Activated gamma-delta T cell (primary cell): ENCODE results near the gene BMP6.
"Not testable (repeated sequence)": the region's sequence is repeated elsewhere in the genome, so short reads cannot be mapped to it uniquely, and the experiment has no call there.

ENCODE experiments used
- DNase-seq: peaks from one replicate; lab custom pipeline; 2025; lab: John Stamatoyannopoulos, UW

BMP6 gene

GRCh38 chr6:7886132-7886531, 160.2 kb downstream of the BMP6 start:
- DNase-seq: no peak

- no peak for DNase-seq
Observed at GRCh38 chr6:7887278-7887991, 161.5 kb downstream of the BMP6 start.

GRCh38 chr6:7888587-7889357, 162.9 kb downstream of the BMP6 start:
- no peak for DNase-seq

GRCh38 chr6:7891078-7891872, 165.4 kb downstream of the BMP6 start:
- DNase-seq: no peak

GRCh38 chr6:7892367-7892766, 166.5 kb downstream of the BMP6 start:
- not testable (repeated sequence) for DNase-seq

GRCh38 chr6:7893342-7893741, 167.4 kb downstream of the BMP6 start:
- DNase-seq: no peak

GRCh38 chr6:7894262-7895124, 168.6 kb downstream of the BMP6 start:
- DNase-seq: no peak

- no peak for DNase-seq
Observed at GRCh38 chr6:7895125-7895423, 169.2 kb downstream of the BMP6 start.

GRCh38 chr6:7896465-7896987, 170.6 kb downstream of the BMP6 start:
- no peak for DNase-seq

- DNase-seq: no peak
Observed at GRCh38 chr6:7897461-7898192, 171.7 kb downstream of the BMP6 start.

GRCh38 chr6:7898193-7898586, 172.3 kb downstream of the BMP6 start:
- DNase-seq: not testable (repeated sequence)

GRCh38 chr6:7899101-7899888, 173.4 kb downstream of the BMP6 start:
- no peak for DNase-seq

GRCh38 chr6:7899889-7900213, 174.0 kb downstream of the BMP6 start:
- no peak for DNase-seq

- DNase-seq: no peak
Observed at GRCh38 chr6:7900621-7901020, 174.7 kb downstream of the BMP6 start.

GRCh38 chr6:7901056-7901455, 175.2 kb downstream of the BMP6 start:
- DNase-seq: no peak

GRCh38 chr6:7901780-7902179, 175.9 kb downstream of the BMP6 start:
- DNase-seq: no peak

GRCh38 chr6:7902221-7902620, 176.3 kb downstream of the BMP6 start:
- DNase-seq: no peak

GRCh38 chr6:7902867-7903266, 177.0 kb downstream of the BMP6 start:
- DNase-seq: no peak

- no peak for DNase-seq
Observed at GRCh38 chr6:7903673-7904072, 177.8 kb downstream of the BMP6 start.

GRCh38 chr6:7904654-7905319, 178.9 kb downstream of the BMP6 start:
- DNase-seq: no peak
